ENCODE results near the gene TPRA1.

The TPRA1 gene

GRCh38 chr3:127588806-127589577 is 1.5 kb downstream of the TPRA1 start:
- peak; percentile 26 for DNase-seq

- DNase-seq: no peak
Observed at GRCh38 chr3:127587876-127588275, 2.7 kb downstream of the TPRA1 start.

- no peak for DNase-seq
Observed at GRCh38 chr3:127585813-127586413, 4.6 kb downstream of the TPRA1 start.

GRCh38 chr3:127585163-127585812 is 5.2 kb downstream of the TPRA1 start:
- DNase-seq: peak; percentile 26

- DNase-seq: no peak
Observed at GRCh38 chr3:127584734-127585133, 5.8 kb downstream of the TPRA1 start.

- DNase-seq: no peak
Observed at GRCh38 chr3:127580327-127581060, 10.0 kb downstream of the TPRA1 start.

- no peak for DNase-seq
Observed at GRCh38 chr3:127578802-127579201, 11.7 kb downstream of the TPRA1 start.

GRCh38 chr3:127578168-127578567 is 12.4 kb downstream of the TPRA1 start:
- no peak for DNase-seq

- DNase-seq: no peak
Observed at GRCh38 chr3:127577448-127577847, 13.1 kb downstream of the TPRA1 start.

- peak; percentile 76 for DNase-seq
Observed at GRCh38 chr3:127574880-127575878, 15.4 kb downstream of the TPRA1 start.

- DNase-seq: peak; percentile 19
Observed at GRCh38 chr3:127573912-127574311, 16.6 kb downstream of the TPRA1 start.

GRCh38 chr3:127573401-127573800 is 17.1 kb downstream of the TPRA1 start:
- DNase-seq: no peak

GRCh38 chr3:127572735-127573134 is 17.8 kb downstream of the TPRA1 start:
- no peak for DNase-seq

GRCh38 chr3:127572186-127572585 is 18.3 kb downstream of the TPRA1 start:
- DNase-seq: no peak

GRCh38 chr3:127570520-127570919 is 20.0 kb downstream of the TPRA1 start:
- DNase-seq: no peak

- no peak for DNase-seq
Observed at GRCh38 chr3:127569160-127569559, 21.4 kb downstream of the TPRA1 start.

GRCh38 chr3:127568586-127568985 is 21.9 kb downstream of the TPRA1 start:
- no peak for DNase-seq

GRCh38 chr3:127566833-127567232 is 23.7 kb downstream of the TPRA1 start:
- DNase-seq: no peak

- no peak for DNase-seq
Observed at GRCh38 chr3:127565711-127566110, 24.8 kb downstream of the TPRA1 start.

GRCh38 chr3:127560051-127560787 is 30.3 kb downstream of the TPRA1 start:
- DNase-seq: peak; percentile 8

GRCh38 chr3:127556565-127556964 is 34.0 kb downstream of the TPRA1 start:
- DNase-seq: no peak
